Measurements from ENCODE around the gene GNB1L. TPM values are rescaled to one million over a fixed set of nuclear protein-coding genes. Genes with fewer than 3 reads are reported as not detected.

Gene GNB1L
- total RNA-seq, 1 experiment from 2014 or later, result 10.3 TPM

DNA sequence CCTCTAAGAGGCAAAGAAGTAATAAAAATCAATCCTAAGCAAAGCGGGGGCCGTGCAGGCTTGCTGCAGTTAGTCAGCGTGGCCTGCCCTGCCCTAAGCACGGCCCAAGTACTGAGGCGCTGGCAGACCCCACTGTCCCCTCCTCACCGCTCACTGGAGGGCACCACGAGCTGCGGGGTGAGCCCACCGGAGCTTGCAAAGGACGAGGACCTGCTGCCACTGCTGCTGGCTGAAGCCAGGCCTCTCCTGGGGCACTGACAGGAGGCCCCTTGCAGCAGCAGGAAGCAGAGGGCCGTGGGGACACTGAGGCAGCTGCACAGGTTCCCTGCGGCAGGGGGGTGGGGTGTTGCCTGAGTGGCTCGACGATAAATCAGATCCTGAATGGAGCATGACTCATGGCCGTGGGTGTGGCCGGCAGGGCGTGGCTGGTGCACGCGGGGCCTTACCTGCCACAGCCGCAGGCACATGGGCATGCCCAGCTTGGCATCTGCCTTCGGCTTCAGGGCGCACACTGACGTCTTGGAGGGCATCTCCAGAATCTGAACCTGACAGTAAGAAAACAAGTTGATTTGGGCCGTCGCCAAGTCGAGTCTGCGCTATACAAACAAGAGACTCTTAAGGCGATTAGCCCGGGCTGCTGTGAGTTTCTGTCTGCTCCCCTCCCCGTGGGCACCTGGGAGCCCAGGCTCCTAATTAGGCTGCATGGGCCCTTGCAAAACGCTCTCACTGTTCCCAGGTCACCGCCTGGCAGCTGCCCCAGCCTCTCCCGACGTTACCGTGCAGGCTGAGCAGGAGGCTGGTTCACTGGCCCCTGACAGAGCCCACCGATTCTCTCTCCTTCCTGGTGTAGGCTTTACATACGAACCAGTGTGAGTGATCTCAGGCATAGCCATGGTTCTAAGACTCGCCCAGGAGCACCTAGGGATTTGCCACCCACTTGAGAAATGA is 48.2 kb downstream of the GNB1L start:
- Histone ChIP-seq H3K4me3 (peak overlapping the region; percentile 19; the same call in 1 of the 2 replicates), H3K4me1 (replicated peaks; ENCODE audit: insufficient read depth) (peaks cover 27% of the 10 kb centered on the region), H3F3A (ENCODE audit: insufficient read depth, low read depth) (peaks cover 27% of the 10 kb centered on the region), H3K9me3 (ENCODE audit: insufficient read depth, low read depth) (no peaks in the 10 kb centered on the region), H2AFZ (no peak overlapping the region), H3K27ac (peak overlapping the region; percentile 71), H3K9me2 (ENCODE audit: insufficient read depth) (no peaks in the 10 kb centered on the region), H3K4me2 (peak overlapping the region; percentile 76), H3K79me2 (ENCODE audit: low read depth) (no peaks in the 10 kb centered on the region), H3K36me3 (ENCODE audit: low read depth) (no peaks in the 10 kb centered on the region), H3K27me3 (ENCODE audit: insufficient read depth, low read depth) (no peaks in the 10 kb centered on the region), H4K20me1 (ENCODE audit: insufficient read depth) (no peaks in the 10 kb centered on the region)
- ChIA-PET CTCF (no interaction called here), POLR2A (ENCODE audit: unreplicated experiment) (no interaction called here)
- TF ChIP-seq EZH2 (IDR thresholded peaks at IDR 0.05; ENCODE audit: low read depth), result no peak
- TF ChIP-seq, protein P1, sequence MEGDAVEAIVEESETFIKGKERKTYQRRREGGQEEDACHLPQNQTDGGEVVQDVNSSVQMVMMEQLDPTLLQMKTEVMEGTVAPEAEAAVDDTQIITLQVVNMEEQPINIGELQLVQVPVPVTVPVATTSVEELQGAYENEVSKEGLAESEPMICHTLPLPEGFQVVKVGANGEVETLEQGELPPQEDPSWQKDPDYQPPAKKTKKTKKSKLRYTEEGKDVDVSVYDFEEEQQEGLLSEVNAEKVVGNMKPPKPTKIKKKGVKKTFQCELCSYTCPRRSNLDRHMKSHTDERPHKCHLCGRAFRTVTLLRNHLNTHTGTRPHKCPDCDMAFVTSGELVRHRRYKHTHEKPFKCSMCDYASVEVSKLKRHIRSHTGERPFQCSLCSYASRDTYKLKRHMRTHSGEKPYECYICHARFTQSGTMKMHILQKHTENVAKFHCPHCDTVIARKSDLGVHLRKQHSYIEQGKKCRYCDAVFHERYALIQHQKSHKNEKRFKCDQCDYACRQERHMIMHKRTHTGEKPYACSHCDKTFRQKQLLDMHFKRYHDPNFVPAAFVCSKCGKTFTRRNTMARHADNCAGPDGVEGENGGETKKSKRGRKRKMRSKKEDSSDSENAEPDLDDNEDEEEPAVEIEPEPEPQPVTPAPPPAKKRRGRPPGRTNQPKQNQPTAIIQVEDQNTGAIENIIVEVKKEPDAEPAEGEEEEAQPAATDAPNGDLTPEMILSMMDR (conservative IDR thresholded peaks at IDR 0.05), result no peak
- DNase-seq, result peak; percentile 91 to 94
- BruUV-seq (replicated peaks), result no TSS peak
- intact Hi-C loops (cut with micrococcal nuclease; ENCODE audit: unreplicated experiment), result loop anchor here (1.0 to 2.0 kb wide), 3 partner anchors 42 to 75 kb away; no protein-coding TSS in a partner anchor

DNA sequence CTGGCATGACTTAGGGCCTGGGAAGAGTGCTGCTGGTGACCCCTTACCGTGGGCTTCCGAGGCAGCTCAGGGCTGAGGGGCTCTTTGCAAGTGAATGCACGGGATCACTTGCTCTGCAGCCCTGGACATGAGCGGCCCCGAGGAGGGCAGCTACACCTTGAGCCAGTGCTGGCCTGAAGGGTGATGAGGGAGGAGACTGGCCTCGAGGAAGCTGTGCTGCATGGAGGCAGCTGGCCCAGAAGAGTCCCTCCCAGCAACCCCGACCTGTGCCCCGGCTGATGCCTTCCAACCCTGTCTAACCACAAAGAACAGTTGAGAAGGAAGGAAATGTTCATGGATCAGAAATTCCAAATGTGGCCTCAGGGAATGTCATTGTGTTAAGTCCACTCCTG is 48.9 kb downstream of the GNB1L start:
- intact Hi-C loops (cut with micrococcal nuclease; ENCODE audit: unreplicated experiment), result loop anchor here (1.0 to 2.0 kb wide), 3 partner anchors 43 to 75 kb away; no protein-coding TSS in a partner anchor
- CTCF ChIA-PET, result no interaction called here
- no peaks in the 10 kb centered on the region for H4K20me1 ChIP-seq (ENCODE audit: insufficient read depth)
- no peaks in the 10 kb centered on the region for H3K27me3 ChIP-seq (ENCODE audit: insufficient read depth, low read depth)
- DNase-seq, result peak; percentile 60 to 83
- H3K4me1 ChIP-seq (replicated peaks; ENCODE audit: insufficient read depth), result peaks cover 27% of the 10 kb centered on the region
- no peaks in the 10 kb centered on the region for H3K79me2 ChIP-seq (ENCODE audit: low read depth)
- peak overlapping the region; percentile 19; the same call in 1 of the 2 replicates for H3K4me3 ChIP-seq
- H3K36me3 ChIP-seq (ENCODE audit: low read depth), result no peaks in the 10 kb centered on the region
- H3K9me2 ChIP-seq (ENCODE audit: insufficient read depth), result no peaks in the 10 kb centered on the region
- BruUV-seq (replicated peaks), result no TSS peak
- no peak overlapping the region for H2AFZ ChIP-seq
- TF ChIP-seq, protein P1 (conservative IDR thresholded peaks at IDR 0.05), result no peak
- TF ChIP-seq EZH2 (IDR thresholded peaks at IDR 0.05; ENCODE audit: low read depth), result no peak
- no peaks in the 10 kb centered on the region for H3K9me3 ChIP-seq (ENCODE audit: insufficient read depth, low read depth)
- H3K27ac ChIP-seq, result peak overlapping the region; percentile 71
- POLR2A ChIA-PET (ENCODE audit: unreplicated experiment), result no interaction called here
- peak overlapping the region; percentile 76 for H3K4me2 ChIP-seq
- H3F3A ChIP-seq (ENCODE audit: insufficient read depth, low read depth), result peaks cover 27% of the 10 kb centered on the region

DNA sequence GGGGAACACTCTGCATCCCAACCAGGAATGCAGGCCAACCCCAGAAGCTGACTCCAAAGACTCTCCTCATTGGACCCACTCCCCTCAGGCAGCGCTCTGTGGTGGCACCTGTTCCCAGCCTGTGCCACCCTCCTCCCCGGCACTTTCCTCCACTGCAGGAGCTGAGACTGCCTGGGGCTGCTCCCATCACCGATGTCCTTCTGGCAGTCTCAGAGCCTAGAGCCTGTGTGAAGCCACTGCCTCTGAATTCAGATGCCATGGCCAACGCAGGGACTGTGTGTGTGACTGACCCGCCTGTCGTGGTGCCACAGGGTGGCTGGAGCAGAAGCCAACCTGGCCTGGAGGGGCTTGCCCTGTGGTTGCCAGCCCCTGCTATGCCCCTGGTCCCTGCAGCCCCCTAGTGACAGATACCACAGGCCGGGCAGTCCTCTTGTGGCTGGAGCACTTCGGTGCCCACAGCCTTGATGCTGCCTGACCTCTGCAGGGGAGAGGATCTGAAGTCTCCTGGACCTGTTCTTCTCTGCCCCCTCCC is 50.9 kb downstream of the GNB1L start:
- Histone ChIP-seq H4K20me1 (ENCODE audit: insufficient read depth) (no peaks in the 10 kb centered on the region), H3K4me2 (no peak overlapping the region), H3K27me3 (ENCODE audit: insufficient read depth, low read depth) (no peaks in the 10 kb centered on the region), H2AFZ (no peak overlapping the region), H3K4me3 (no peak overlapping the region), H3F3A (ENCODE audit: insufficient read depth, low read depth) (peaks cover 27% of the 10 kb centered on the region), H3K27ac (no peak overlapping the region), H3K9me3 (ENCODE audit: insufficient read depth, low read depth) (no peaks in the 10 kb centered on the region), H3K79me2 (ENCODE audit: low read depth) (no peaks in the 10 kb centered on the region), H3K4me1 (replicated peaks; ENCODE audit: insufficient read depth) (peaks cover 27% of the 10 kb centered on the region), H3K9me2 (ENCODE audit: insufficient read depth) (no peaks in the 10 kb centered on the region), H3K36me3 (ENCODE audit: low read depth) (no peaks in the 10 kb centered on the region)
- no peak for DNase-seq
- no peak for TF ChIP-seq EZH2 (IDR thresholded peaks at IDR 0.05; ENCODE audit: low read depth)
- TF ChIP-seq, protein P1 (conservative IDR thresholded peaks at IDR 0.05), result no peak
- ChIA-PET CTCF (no interaction called here), POLR2A (ENCODE audit: unreplicated experiment) (no interaction called here)
- no TSS peak for BruUV-seq (replicated peaks)
- intact Hi-C loops (cut with micrococcal nuclease; ENCODE audit: unreplicated experiment), result no loop called here
